Prostate gland (tissue), 2 donors: ENCODE results near the gene CTTNBP2NL. TPM values are rescaled to one million over a fixed set of nuclear protein-coding genes. Genes with fewer than 3 reads are reported as not detected.

Experiments
- DNase-seq: peaks from one replicate; pipeline ENCODE4 v3.0.0-alpha.2; 2019; ENCODE audit warnings: low spot score
- H3K27ac ChIP-seq, 2 donors: fragments of 200-600 bp; sonication (generic); 2 replicates each; pipeline ENCODE4 v1.5.1; 2017 to 2019
- H3K27me3 ChIP-seq: fragments of 200-600 bp; sonication (generic); replicated peaks from 2 replicates; pipeline ENCODE4 v1.5.1; 2019; ENCODE audit not compliant: insufficient read depth
- H3K36me3 ChIP-seq, 2 donors: fragments of 200-600 bp; sonication (generic); 1 replicate in 1 of 2; 2 replicates in 1 of 2; pipeline versions ENCODE4 v1.5.1 to v1.8.1; 2017 to 2019
- H3K4me1 ChIP-seq: fragments of 200-600 bp; sonication (generic); replicated peaks from 2 replicates; pipeline ENCODE4 v1.5.1; 2019
- H3K4me3 ChIP-seq, 2 donors: fragments of 200-600 bp; sonication (generic); 2 replicates each; pipeline ENCODE4 v1.5.1; 2017 to 2019
- H3K9me3 ChIP-seq: fragments of 200-600 bp; sonication (generic); 2 replicates; pipeline ENCODE4 v1.5.1; 2017
- CTCF ChIP-seq, 4 experiments: fragments of 200-600 bp in 2 of 4; fragments of 450-650 bp in 2 of 4; sonication (generic) in 2 of 4; IDR thresholded peaks; 1 replicate in 3 of 4; 2 replicates in 1 of 4; pipeline ENCODE4 v1.5.1; 2016 to 2019; ENCODE audit warnings: antibody characterized with exemption in 4 of 4, mild to moderate bottlenecking in 2 of 4, moderate library complexity in 2 of 4
- POLR2A ChIP-seq: fragments of 450-650 bp; IDR thresholded peaks from one replicate; pipeline ENCODE4 v1.6.1; 2016; ENCODE audit warnings: antibody characterized with exemption, mild to moderate bottlenecking
- POLR2AphosphoS5 ChIP-seq: sonication (generic); formaldehyde crosslinking; IDR thresholded peaks from one replicate; pipeline ENCODE4 v1.6.1; 2017; ENCODE audit warnings: antibody characterized with exemption
- WGBS: methylation state at CpG from one replicate; pipeline ENCODE4 v1.1.5; 2018; 5-methylcytosine and 5-hydroxymethylcytosine counted together
- intact Hi-C: fragments of 100-400 bp; cut with DNase I; formaldehyde crosslinking; loops from one replicate; pipeline ENCODE4 v1.14.2; 2022
- total RNA-seq, 2 donors: library from RNA; depleted of rRNA; stranded (reverse); fragments of >200 nt; gene quantifications; one replicate each; pipeline ENCODE4 v1.1.0, GENCODE V29; 2016

CTTNBP2NL gene
- total RNA-seq, 2 donors from 2014 or later: 10.6 to 15.2 TPM

DNA sequence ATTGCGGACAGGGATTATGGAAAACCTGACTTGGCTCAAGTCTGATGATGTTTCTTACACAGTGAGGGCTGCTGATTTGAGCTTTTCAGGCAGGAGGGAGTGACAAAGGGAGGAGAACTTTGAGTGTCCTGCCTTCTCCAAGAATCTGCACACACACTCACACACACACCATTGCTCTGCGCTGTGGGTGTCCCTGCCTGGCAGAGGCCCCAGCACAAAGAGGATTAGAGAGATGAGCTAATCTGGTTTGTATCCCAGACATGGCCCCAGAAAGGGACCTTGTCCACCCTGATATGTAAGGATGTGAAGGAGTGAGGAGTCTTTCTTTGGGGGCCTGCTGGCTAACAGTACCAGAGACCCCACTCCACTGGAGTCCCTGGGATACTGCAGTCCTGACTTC is 106.8 kb downstream of the CTTNBP2NL start:
- Histone ChIP-seq H3K36me3 (no peaks in the 10 kb centered on the region), H3K9me3 (no peaks in the 10 kb centered on the region), H3K4me3 (no peak overlapping the region), H3K27ac (no peak overlapping the region), H3K27me3 (no peaks in the 10 kb centered on the region), H3K4me1 (no peaks in the 10 kb centered on the region)
- intact Hi-C loops: loop anchor here (2.0 to 10.0 kb wide), 3 partner anchors 114 to 204 kb away; partner anchors contain the start of genes CAPZA1, MOV10, RHOC and ST7L
- 74% methylated on average over 2 of the region's 2 CpGs for WGBS
- TF ChIP-seq POLR2AphosphoS5 (no peak), CTCF (IDR thresholded peaks at IDR 0.05) (no peak), POLR2A (no peak)
- DNase-seq: no peak

DNA sequence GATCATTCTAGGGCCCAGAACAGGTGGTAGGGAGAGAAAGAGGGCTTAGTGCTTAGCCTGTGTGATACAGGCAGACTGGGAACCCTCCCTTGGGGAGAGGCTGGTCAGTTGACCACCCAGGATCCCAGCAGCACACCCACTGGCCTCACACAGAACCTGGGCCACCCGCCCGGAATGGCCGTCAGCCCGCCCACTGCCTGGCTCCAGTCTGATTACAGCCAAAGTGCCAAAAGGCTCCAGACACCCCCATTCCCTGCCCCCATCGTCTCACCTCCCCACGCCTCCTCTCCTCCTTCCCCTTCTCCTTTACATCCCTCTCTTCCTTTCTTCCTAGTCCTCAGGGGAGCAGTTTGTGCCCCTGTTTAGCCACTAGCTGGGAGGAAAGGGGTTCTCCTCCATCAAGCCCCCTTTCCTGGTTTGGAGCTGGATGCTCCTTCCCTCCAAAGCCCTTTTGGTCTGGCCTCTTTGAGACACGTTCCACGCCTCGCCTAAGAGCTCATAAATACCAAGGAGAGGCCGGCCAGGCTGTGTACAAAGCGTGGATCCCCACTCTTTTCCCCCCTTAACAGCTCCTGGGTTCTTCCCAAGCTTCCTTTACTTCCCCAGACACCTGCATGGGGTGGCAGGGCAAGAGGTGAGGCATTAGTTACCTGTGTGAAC is 108.1 kb downstream of the CTTNBP2NL start:
- no peaks in the 10 kb centered on the region for H3K4me1 ChIP-seq
- no peak overlapping the region for H3K27ac ChIP-seq
- H3K4me3 ChIP-seq: no peak overlapping the region
- no peaks in the 10 kb centered on the region for H3K9me3 ChIP-seq
- WGBS: 53% methylated on average over 11 of the region's 11 CpGs
- TF ChIP-seq POLR2A (no peak), CTCF (IDR thresholded peaks at IDR 0.05) (no peak), POLR2AphosphoS5 (no peak)
- no peaks in the 10 kb centered on the region for H3K27me3 ChIP-seq
- DNase-seq: no peak
- no peaks in the 10 kb centered on the region for H3K36me3 ChIP-seq
- intact Hi-C loops: loop anchor here (5.0 to 10.0 kb wide), 2 partner anchors 113 to 171 kb away; partner anchors contain the start of genes CAPZA1, MOV10 and ST7L

GRCh38 chr1:112504661-112505399 is 108.8 kb downstream of the CTTNBP2NL start:
- WGBS: 55% methylated on average over 6 of the region's 6 CpGs
- no peaks in the 10 kb centered on the region for H3K9me3 ChIP-seq
- H3K4me1 ChIP-seq: no peaks in the 10 kb centered on the region
- intact Hi-C loops: loop anchor here (5.0 to 10.0 kb wide), 2 partner anchors 112 to 170 kb away; partner anchors contain the start of genes CAPZA1, MOV10 and ST7L
- DNase-seq: no peak
- H3K27me3 ChIP-seq: no peaks in the 10 kb centered on the region
- H3K4me3 ChIP-seq: no peak overlapping the region
- TF ChIP-seq POLR2A (no peak), CTCF (IDR thresholded peaks at IDR 0.05) (no peak), POLR2AphosphoS5 (no peak)
- H3K36me3 ChIP-seq: no peaks in the 10 kb centered on the region
- no peak overlapping the region for H3K27ac ChIP-seq

GRCh38 chr1:112505400-112505785 is 109.4 kb downstream of the CTTNBP2NL start:
- intact Hi-C loops: loop anchor here (10.0 kb wide), 1 partner anchor 169 kb away; the partner anchor contains the start of gene MOV10
- no peaks in the 10 kb centered on the region for H3K27me3 ChIP-seq
- H3K4me1 ChIP-seq: no peaks in the 10 kb centered on the region
- WGBS: 64% methylated on average over 1 of the region's 1 CpG
- TF ChIP-seq POLR2A: no peak
- no peak for DNase-seq
- H3K4me3 ChIP-seq: no peak overlapping the region
- no peak overlapping the region for H3K27ac ChIP-seq
- no peaks in the 10 kb centered on the region for H3K36me3 ChIP-seq
- H3K9me3 ChIP-seq: no peaks in the 10 kb centered on the region

GRCh38 chr1:112505878-112506277 is 109.9 kb downstream of the CTTNBP2NL start:
- whole genome bisulfite sequencing: 93% methylated on average over 3 of the region's 3 CpGs
- H3K4me3 ChIP-seq: no peak overlapping the region
- no peak overlapping the region for H3K27ac ChIP-seq
- no peaks in the 10 kb centered on the region for H3K9me3 ChIP-seq
- TF ChIP-seq POLR2A: no peak
- TF ChIP-seq CTCF (IDR thresholded peaks at IDR 0.05): no peak
- TF ChIP-seq POLR2AphosphoS5: no peak
- DNase-seq: no peak
- H3K36me3 ChIP-seq: no peaks in the 10 kb centered on the region
- no peaks in the 10 kb centered on the region for H3K27me3 ChIP-seq
- intact Hi-C loops: loop anchor here (10.0 kb wide), 1 partner anchor 169 kb away; the partner anchor contains the start of gene MOV10
- H3K4me1 ChIP-seq: no peaks in the 10 kb centered on the region
